ENCODE results near the gene SMOC2.

The SMOC2 gene

DNA sequence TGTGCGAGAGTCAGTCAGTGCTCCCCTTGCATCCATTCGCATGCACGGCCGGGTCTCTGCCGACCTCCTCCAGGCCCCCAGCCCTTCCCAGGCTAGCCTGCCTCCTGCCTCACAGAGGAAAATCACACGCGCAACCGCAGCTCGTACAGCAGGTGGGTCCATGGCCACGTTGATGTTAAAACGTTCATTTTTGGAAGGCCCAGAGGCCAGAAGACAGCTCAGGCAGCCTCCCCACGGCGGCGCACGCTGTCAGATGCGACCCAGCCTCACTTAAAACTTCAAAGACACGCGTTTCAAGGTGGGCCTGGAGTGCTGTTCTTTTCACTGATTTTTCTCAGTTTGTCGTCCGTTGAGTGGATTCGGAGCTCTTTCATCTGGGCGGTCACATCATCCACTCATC lies 276.5 kb downstream of the SMOC2 start:
- TF ChIP-seq, protein P1, sequence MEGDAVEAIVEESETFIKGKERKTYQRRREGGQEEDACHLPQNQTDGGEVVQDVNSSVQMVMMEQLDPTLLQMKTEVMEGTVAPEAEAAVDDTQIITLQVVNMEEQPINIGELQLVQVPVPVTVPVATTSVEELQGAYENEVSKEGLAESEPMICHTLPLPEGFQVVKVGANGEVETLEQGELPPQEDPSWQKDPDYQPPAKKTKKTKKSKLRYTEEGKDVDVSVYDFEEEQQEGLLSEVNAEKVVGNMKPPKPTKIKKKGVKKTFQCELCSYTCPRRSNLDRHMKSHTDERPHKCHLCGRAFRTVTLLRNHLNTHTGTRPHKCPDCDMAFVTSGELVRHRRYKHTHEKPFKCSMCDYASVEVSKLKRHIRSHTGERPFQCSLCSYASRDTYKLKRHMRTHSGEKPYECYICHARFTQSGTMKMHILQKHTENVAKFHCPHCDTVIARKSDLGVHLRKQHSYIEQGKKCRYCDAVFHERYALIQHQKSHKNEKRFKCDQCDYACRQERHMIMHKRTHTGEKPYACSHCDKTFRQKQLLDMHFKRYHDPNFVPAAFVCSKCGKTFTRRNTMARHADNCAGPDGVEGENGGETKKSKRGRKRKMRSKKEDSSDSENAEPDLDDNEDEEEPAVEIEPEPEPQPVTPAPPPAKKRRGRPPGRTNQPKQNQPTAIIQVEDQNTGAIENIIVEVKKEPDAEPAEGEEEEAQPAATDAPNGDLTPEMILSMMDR (IDR thresholded peaks at IDR 0.05; ENCODE audit: poor library complexity, severe bottlenecking): no peak
- DNase-seq (ENCODE audit: low spot score) (no peak), ATAC-seq (ENCODE audit: low read depth) (no peak)
- no peak overlapping the region for H3K4me3 ChIP-seq (ENCODE audit: severe bottlenecking)
- H3K9me3 ChIP-seq (ENCODE audit: severe bottlenecking): no peaks in the 10 kb centered on the region
- H3K36me3 ChIP-seq (ENCODE audit: low read depth): no peaks in the 10 kb centered on the region
- no peaks in the 10 kb centered on the region for H3K27me3 ChIP-seq (ENCODE audit: insufficient read depth, poor library complexity, severe bottlenecking)
- H3K4me1 ChIP-seq (ENCODE audit: insufficient read depth, poor library complexity, severe bottlenecking): no peaks in the 10 kb centered on the region
- no peak overlapping the region for H3K27ac ChIP-seq (ENCODE audit: poor library complexity, severe bottlenecking)
